UCSD-AML1 (cell line): ENCODE data around the gene CRB2.
"Not testable (repeated sequence)": the region's sequence is repeated elsewhere in the genome, so short reads cannot be mapped to it uniquely, and the experiment has no call there.

ENCODE experiments used
- DNase-seq: peaks from one replicate; lab custom pipeline; 2025; ENCODE audit not compliant: unreplicated experiment; lab: John Stamatoyannopoulos, UW

CRB2 gene

DNA sequence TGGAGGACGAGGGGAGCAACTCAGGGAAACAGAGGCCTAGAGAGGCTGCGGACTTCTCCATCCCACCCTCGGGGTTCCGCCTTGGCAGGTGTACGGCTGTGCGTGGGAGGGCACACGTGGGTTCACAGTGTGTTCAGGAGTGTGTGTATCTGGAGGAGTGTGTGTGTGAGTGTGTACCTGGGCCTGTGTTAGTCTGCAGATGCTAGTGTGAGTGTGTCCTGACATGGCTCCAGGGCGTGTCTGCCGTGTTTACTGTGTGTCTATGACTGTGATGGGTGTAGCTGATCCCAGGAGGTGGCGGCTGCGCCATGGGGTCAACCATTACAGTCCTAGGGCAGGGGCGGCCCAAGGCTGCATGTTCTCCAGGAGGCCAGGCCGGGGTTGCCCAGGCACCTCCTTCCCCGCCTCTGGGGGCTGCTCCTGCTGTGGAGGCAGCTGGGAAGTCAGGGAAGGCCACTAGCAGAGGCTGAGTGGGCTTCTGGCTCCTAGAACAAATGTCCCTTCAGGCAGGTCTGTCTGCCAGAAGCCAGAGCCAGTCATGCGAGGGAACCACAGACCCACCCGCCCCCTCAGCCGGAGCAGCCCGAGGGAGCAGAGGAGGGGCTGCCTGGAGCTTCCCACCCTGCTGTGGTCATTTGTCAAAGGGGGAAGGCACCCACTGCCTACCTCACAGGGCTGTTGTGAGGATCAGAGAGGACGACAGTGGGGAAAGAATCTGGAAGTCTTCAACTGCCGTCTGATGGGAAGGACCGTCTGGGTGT, 21.4 kb downstream of the CRB2 start:
- DNase-seq: no peak

DNA sequence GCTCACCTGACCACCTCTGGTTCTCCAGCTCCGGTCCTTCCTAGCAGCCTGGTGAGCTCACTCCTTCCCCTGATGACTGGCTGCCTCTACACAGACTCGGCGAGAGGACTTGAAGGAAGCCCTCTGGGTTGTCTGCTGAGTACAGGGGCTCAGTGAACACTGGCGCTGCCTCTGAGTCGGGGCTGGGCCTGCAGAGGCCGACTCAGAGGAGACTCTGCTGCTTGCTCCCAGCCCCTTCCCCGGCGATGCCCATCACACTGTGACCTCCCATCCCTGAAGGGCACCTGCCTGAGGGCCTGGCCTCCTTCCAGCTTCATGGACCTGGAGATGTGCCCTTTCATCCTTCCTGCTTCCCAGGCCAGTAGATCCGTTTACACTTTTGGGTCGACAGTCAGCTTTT, 22.0 kb downstream of the CRB2 start:
- DNase-seq: no peak

DNA sequence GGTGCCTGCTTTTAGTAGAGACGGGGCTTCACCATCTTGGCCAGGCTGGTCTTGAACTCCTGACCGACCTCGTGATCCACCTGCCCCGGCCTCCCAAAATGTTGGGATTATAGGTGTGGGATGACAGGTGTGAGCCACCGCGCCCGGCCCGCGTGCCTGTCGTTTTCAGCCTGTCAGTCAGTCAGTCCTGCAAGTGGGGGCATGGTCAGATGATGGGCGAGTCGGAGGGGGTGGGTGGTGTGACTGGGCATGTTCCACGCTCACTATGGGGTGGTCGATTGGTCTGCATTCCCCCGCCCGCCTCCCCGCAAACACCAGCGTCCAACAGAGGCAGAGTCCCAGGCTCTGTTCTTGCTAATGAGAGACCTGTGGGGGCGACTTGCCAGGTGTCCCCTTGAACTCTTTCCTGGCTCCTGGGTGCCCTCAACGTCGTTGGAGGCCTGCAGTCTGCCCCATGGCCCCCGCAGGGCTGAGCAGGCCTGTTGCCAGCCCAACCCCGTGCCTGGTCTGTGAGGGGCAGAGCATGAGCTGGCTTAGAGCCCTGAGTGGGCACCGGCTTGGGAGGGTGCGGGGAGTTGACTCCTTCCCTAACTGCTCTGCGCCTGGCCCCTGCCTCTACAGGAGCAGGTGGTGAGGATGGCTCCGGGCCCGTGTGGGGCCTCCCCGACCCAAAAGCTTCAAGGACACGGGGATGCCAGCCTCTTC, 23.1 kb downstream of the CRB2 start:
- no peak for DNase-seq

DNA sequence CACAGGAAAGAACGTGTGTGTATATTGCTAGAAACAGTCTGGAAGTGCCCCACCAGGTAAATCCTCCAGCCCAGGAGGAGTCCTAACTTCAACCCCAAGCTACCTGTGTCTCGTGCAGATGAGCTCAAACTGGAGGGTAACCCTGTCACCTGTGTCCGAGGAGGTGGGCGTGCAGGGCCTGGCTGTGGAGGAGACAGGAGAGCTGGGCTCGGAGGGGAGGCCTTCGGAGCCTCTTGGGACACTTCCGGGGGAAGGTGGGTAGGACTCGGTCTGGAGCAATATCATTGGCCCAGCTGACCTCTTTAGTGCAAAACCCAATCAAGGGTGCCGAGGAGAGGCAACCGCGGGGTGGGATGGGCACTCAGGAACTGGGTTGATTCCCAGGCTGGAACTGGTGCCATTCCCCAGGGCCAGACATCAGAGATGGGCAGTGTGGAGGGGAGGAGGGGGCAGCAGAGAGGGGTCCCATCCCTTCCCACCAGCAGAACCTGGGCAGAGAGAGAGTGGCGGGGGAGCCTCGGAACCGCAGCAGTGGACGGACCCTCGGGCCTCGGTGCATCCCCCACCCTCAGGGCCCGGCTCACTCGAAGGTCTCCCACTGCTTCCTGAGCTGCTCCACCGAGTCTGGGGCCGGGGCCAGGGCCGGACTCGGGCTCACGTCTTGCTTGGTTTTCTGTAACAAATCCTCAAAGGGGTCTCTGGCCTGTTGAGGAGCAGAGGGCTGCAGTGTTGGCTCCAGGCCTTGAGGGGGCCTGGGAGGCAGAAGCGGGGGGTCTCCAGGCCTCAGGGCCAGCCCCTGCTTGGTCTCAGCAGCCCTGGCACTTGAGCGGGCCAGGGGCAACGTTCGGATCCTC, 25.1 kb downstream of the CRB2 start:
- no peak for DNase-seq

DNA sequence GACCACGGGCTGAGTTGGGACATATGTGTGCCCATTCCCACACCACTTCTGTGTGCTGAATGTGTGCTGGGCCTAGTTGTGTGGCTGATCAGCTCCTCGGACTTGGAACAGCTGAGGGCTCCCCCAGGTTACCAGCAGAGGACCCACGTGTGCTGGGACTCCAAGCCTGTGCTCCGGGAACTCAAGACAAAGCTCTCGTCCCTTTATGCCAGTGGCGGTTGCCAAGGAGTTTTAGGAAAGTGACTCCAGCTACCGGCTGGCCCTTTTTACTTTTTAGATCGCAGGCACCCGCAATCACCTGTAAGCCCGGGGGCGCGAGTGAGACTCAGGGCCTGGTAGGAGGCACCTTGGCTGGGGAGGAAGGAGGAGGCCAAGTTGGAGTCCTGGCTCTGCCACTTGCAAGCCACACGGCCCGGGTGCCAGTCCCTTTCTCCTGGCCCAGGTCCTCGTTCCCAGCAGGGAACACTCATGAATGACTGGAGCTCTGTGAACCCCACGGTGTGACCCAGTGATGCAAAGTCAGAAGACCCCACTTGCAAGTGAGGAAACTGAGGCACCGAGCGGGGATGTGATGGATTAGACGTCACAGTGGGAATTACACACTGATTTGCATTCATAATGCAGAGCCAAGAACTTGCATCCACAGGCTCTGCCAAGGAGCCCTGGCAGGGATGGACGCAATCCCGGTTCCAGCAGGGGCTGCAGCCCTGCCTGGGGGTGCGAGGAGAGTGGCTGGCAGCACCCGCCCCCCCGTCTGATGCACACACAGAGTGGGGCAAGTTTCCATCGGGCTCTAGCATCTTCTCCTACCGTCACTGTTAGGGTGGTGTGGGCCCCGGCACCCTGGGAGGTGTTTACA, 26.9 kb downstream of the CRB2 start:
- DNase-seq: no peak

DNA sequence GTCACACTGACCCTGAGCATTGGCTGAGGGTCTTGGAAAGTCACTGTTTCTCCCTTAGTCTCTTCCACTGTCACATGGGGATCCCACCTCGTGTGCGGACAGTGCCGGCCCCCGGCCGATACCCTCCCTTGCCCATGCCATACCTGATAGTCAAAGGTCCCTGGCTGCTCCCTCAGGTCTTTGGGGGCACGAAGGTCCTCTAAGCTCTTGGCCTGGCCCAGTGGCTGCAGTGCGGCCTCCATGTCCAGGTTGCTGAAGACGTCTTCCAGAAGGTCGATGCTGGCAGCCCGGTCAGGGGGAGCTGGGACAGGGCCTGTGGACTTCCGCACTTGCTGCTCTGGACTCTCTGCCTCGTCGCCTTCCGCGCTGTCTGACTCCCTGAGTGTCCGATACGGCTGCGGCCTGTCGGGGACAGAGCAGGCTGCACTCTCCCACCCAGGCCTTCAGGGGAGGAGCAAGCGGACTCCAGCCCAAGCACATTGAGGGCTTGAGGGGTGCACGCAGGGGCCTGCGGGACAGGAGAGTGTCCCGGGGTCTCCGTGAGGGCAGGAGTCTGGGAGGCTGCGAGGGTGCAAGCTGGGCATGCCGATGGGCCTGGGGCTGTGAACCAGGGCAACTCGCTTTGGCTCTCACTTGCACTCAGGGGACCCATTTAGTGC, 27.6 kb downstream of the CRB2 start:
- DNase-seq: no peak

DNA sequence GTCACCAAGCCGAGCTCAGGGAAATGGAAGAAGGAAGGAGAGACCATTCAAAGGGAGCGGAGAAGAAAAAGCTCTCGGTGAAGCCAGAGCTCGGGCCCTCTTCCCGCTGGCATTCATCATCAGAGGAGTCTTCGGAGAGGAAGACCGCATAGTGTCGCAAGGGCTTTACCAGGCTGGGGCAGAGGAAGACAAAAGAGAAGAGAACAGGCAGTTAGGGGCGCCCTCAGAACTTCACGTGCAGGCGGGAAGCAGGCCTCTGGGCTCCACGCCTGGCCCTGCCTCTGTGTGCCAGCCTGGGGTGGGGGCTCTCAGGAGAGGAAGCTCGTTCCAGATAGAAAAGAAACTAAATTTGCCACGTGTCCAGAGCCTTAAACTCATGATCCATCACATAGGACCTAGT, 31.7 kb downstream of the CRB2 start:
- DNase-seq: no peak

DNA sequence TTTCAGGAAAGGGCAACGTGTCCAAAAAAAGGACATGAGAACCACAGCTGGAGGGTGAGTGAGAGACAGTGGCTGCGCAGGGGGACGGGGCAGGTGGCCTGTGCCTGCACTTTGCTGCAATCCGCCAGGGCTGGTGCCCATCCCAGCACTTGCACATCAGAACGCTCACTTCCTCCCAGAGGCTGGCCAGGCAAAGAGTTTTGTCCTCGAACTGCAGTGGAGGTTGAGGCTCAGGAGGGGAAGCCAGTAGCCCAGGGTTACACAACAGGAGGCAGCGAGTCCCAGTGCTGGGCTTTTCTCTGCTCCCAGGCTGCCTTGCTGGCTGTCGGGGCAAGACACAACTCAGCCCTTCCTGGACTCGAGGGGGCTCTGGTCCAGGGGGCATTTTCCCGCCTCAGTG, 33.1 kb downstream of the CRB2 start:
- no peak for DNase-seq

DNA sequence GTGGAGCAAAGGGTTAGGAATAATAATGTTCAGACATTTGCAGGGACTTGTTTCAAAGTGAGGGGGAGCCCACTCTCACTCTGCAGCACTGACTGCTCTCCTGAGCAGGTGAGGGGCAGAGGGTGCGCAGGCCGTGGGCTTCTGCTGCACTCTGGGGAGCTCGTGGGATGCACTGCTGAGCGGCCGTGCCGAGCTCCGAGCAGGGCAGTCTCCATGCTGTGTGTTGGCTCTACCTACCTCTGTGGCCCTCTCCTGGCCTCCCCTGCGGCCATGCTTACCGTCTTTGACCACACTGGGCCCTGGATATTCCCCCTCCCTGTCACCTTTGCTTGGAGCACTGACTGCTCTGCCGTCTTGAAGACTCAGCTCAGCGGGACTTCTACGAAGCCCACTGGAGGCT, 33.7 kb downstream of the CRB2 start:
- no peak for DNase-seq

DNA sequence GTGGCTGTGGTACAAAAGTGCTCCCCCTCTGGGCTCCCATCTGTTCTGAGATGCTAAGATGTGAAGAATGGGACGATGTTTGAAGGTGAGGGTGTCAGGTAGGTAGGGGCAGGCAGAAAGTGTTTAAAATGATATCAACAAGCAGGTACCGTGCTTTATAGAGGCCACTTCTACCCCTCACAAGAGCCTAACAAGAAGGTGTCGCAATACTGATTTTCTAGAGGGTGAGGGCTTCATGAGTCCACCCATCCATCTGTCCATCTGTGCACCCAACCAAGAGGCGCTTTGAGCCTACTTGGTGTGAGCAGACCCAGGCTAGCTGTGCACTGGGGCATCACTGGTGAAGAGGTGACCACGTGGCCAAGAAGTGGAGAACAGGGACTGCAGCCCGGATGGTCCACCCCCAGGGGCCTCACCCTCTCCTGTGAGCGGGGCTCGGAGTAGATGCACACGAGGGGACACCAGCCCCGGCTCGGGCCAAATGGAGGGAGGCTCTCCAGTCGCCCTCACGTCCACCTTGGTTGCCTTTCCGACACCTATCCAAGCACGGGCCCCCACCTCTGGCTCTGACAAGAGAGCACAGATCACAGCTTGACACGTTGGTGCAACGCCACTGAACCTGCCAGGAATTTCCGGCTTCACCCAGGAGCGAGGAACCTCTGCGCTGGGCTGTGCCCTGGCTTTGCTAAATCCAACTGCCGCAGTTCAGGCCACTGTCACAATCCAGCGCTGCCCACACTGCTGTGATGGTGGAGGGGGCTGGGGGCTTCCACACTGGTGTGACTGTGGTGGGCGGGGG, 34.5 kb downstream of the CRB2 start:
- no peak for DNase-seq

DNA sequence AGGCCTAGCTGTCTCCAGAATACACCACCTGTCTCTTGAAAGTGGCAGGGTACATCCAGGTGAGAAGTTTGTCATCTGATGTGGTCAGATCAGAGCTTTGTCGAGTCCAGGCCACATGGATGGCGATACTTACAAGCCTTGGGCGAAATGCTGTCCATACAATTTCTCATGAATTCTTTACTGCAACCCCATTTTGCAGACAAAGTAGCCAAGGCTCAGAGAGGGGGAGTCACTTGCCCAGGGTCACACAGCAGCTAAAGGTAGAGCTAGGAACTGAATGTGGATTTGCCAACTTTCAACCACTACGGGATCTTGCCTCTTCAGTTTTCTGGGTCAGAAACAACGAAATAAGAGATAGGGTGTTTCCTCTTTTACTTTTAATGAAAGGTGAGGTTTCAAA, 35.2 kb downstream of the CRB2 start:
- no peak for DNase-seq

DNA sequence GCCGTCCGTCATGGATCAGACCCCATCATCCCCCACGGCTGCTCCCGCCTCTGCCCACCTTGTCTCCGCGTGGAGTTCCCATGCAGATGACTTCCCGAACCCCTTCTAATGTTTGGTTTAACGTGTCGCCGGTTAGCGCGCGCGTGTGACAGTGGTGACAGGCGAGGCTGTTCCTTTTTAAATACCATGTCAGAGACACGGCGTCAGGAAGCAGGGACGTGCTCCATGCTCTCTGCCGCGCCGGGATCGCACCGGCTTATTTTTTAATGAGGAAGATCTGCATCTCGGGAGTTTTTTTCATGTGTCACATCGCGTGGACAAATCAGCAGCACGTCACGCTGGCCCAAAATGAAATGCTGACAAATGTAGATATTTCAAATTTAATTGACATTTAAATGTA, 35.9 kb downstream of the CRB2 start:
- DNase-seq: no peak

DNA sequence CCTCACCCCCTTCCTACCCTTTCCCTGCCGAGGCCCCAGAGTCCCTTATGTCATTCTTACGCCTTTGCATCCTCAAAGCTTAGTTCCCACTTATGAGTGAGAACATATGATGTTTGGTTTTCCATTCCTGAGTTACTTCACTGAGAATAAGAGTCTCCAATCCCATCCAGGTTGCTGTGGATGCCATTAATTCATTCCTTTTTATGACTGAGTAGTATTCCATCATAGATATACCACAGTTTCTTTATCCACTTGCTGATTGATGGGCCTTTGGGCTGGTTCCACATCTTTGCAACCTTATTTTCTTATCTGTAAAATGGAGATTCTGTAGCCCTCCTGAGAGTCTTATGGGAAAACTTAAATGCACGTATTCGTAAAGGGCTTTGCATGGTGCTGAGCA, 36.8 kb downstream of the CRB2 start:
- no peak for DNase-seq

DNA sequence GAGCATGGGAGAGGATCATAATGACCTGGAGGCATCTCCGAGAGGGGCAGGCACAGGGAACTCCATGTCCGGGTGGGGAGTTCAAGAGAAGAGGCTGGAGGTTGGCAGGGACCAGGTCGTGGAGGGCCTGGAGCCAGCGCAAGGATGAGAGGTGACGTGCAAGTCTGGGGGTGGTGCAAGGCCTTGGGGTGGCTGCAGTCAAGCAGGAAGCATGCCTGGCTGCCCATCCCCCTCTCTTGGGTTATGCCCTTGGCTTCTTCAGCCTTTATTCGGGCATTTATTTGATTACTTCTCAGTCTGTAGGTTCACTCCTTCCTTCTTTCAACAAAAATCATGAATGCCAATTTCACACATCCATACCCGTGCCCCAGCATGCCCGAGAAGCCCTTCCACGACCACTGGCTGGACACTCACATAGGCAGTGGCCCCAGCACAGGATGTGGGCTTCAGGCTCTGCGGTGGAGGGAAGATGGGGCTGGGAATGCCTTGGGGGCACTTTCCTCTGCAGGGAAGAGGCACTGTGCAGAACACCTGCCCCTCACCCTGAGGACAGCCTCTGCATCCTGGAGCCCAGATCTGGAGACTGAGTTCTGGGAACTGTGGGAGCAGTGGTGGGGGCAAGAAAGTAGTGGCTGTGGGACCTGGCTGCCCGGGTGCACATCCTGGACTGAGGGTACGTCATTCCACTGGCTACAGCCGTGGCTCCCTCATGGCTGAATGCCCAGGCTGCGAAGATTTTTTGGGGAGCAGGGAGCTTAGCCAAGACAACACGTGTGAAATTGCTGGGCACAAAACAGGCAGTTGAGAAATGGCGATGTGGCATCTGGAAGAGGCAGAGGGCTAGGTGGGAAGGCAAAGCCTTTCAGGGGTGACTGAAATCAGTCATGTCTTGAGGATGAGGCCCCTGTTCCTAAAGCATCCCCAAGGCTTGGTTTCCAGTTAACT, 38.6 kb downstream of the CRB2 start:
- DNase-seq: no peak

DNA sequence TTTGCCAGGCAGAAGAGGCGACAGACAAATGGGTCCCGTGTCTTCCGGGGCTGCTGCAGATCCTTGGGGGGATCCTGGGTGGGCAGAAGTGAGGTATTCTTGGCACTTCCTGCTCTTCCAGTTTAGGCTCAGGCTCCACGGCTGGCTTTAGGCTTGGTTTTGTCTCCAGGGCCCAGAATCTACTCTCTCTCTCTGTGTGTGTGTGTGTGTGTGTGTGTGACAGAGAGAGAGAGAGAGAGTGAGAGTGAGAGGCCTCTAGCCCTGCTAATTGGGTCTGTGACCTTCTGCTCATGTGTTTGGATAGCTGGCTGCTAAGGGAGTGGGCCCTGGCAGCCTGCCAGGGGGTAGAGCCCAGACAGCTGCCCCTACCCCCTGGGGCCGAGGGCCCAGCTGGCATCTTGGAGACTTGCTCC, 39.3 kb downstream of the CRB2 start:
- no peak for DNase-seq

DNA sequence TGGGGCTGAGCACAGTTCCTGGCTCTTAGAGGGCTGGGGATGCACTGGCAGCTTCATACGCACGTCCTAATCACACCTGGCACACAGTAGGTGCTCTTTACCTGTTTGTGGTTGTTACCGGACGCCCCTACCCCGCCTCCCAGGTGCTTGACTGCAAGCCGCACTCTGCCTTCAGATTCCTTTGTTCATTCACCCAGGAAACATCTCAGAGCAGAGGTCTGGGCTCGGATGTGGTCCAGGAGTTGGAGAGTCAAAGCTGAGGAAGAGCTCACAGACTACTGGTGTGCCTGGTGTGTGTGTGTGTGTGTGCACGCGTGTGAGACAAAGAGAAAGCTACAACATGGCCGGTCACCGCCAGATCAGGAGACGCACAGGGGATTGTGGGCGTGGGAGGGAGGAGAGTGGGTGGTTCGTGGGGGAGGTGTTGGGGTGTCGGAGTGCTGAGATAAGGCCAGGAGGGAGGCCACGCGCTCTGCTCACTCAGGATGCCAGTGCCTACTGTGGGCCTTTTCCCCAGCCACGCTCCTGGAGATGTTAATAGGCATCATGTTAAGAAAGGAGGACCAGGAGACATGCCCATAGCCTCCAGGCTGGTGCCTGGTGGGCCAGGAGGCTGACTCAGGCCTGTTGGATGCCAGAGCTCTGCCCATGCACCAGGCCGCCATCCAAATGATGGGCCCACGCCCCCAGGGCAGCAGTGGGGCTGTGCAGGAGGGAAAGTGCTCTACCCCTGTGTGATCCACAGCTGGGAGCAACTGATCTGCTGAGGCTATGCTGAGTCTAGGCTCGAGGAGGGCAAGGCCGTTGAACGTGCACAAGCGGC, 39.9 kb downstream of the CRB2 start:
- no peak for DNase-seq

DNA sequence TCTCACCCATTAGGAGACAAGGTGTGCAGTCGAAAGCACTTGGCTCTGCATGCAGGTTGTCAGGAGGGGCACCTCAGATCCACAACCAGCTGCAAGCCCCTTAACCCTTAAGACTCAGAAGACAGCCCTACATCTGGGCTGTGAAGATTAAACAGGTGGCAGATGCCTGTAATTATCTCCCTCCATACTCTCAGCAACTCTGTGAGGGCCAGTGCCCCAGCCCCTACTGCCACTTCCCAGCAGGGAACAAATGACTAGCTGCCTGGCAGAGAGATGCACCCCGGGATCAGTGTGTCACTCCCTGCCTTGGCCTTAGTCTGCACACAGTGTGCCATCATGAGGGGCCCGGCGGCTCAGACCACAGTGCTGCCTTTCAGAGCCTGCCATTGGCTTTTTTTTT, 42.0 kb downstream of the CRB2 start:
- DNase-seq: no peak

DNA sequence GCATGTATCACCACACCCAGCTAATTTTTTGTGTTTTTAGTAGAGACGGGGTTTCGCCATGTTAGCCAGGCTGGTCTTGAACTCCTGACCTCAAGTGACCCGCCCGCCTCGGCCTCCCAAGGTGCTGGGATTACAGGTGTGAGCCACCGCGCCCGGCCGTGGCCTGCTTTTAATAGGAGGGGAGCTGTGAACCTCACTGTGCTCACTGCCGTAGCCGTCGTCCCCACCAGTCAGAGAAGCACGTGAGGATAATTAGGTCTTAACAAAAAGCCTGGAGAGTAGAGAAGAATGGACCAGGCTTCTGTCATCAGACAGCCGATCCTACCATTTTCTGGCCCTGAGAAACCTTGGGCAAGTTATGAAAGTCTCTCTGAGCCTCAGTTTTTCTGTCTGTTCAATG, 42.9 kb downstream of the CRB2 start:
- DNase-seq: not testable (repeated sequence)
